Parathyroid adenoma (tissue), 2 donors: ENCODE results near the gene LRRC57.

Experiments
- H2AFZ ChIP-seq: fragments of 300-600 bp; sonication (generic); one replicate; pipeline ENCODE4 v1.7.0; 2017; ENCODE audit warnings: antibody characterized with exemption, mild to moderate bottlenecking
- H3K27ac ChIP-seq: fragments of 300-600 bp; sonication (generic); one replicate; pipeline ENCODE4 v1.7.0; 2017
- H3K27me3 ChIP-seq: fragments of 300-600 bp; sonication (generic); one replicate; pipeline ENCODE4 v1.7.0; 2017; ENCODE audit warnings: low read length; ENCODE audit not compliant: control insufficient read depth, insufficient read depth
- H3K36me3 ChIP-seq: fragments of 300-600 bp; sonication (generic); one replicate; pipeline ENCODE4 v1.7.0; 2017; ENCODE audit warnings: low read length; ENCODE audit not compliant: control insufficient read depth, insufficient read depth
- H3K4me1 ChIP-seq: fragments of 300-600 bp; sonication (generic); one replicate; pipeline ENCODE4 v1.7.0; 2017; ENCODE audit warnings: control low read depth
- H3K4me2 ChIP-seq: fragments of 300-600 bp; sonication (generic); one replicate; pipeline ENCODE4 v1.7.0; 2017; ENCODE audit warnings: low read length
- H3K4me3 ChIP-seq: fragments of 300-600 bp; sonication (generic); one replicate; pipeline ENCODE4 v1.7.0; 2017; ENCODE audit warnings: low read depth, low read length
- H3K79me2 ChIP-seq: fragments of 300-600 bp; sonication (generic); one replicate; pipeline ENCODE4 v1.7.0; 2017; ENCODE audit warnings: control low read depth
- H3K9ac ChIP-seq: fragments of 300-600 bp; sonication (generic); one replicate; pipeline ENCODE4 v1.7.0; 2017; ENCODE audit warnings: mild to moderate bottlenecking
- H3K9me3 ChIP-seq: fragments of 300-600 bp; sonication (generic); one replicate; pipeline ENCODE4 v1.7.0; 2017; ENCODE audit warnings: low read length; ENCODE audit not compliant: control insufficient read depth
- TF ChIP-seq, protein P1 (sequence below): fragments of 300-600 bp; sonication (generic); IDR thresholded peaks from one replicate; pipeline ENCODE4 v1.7.0; 2017; ENCODE audit warnings: antibody characterized with exemption, mild to moderate bottlenecking
- donor health status: primary hyperparathyroidism.

The LRRC57 gene

DNA sequence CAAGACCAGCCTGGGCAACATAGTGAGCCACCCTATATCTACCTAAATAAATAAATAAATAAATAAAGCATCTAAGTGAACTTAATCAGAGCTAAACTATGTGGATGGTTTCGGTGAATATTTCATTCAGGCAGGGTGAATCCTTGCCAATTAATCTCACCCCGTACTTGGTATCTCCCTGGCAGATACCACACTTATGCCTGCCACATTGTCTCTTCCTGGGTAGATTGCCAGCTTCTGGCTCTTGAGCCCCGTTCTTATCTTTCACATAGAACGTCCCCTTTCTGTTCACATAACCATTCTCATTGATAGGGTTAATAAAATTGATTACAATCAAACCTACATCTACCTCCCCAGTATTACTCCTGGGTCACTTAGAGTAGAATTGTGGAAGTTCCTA lies 46.1 kb downstream of the LRRC57 start:
- no peaks in the 10 kb centered on the region for H3K36me3 ChIP-seq
- no peak overlapping the region for H3K4me2 ChIP-seq
- H2AFZ ChIP-seq = no peak overlapping the region
- no peaks in the 10 kb centered on the region for H3K27me3 ChIP-seq
- H3K4me1 ChIP-seq = no peaks in the 10 kb centered on the region
- H3K9me3 ChIP-seq = no peaks in the 10 kb centered on the region
- H3K27ac ChIP-seq = no peak overlapping the region
- H3K9ac ChIP-seq = no peak overlapping the region
- TF ChIP-seq, protein P1, sequence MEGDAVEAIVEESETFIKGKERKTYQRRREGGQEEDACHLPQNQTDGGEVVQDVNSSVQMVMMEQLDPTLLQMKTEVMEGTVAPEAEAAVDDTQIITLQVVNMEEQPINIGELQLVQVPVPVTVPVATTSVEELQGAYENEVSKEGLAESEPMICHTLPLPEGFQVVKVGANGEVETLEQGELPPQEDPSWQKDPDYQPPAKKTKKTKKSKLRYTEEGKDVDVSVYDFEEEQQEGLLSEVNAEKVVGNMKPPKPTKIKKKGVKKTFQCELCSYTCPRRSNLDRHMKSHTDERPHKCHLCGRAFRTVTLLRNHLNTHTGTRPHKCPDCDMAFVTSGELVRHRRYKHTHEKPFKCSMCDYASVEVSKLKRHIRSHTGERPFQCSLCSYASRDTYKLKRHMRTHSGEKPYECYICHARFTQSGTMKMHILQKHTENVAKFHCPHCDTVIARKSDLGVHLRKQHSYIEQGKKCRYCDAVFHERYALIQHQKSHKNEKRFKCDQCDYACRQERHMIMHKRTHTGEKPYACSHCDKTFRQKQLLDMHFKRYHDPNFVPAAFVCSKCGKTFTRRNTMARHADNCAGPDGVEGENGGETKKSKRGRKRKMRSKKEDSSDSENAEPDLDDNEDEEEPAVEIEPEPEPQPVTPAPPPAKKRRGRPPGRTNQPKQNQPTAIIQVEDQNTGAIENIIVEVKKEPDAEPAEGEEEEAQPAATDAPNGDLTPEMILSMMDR = no peak
- H3K79me2 ChIP-seq = peaks cover 4% of the 10 kb centered on the region
- H3K4me3 ChIP-seq = no peak overlapping the region

DNA sequence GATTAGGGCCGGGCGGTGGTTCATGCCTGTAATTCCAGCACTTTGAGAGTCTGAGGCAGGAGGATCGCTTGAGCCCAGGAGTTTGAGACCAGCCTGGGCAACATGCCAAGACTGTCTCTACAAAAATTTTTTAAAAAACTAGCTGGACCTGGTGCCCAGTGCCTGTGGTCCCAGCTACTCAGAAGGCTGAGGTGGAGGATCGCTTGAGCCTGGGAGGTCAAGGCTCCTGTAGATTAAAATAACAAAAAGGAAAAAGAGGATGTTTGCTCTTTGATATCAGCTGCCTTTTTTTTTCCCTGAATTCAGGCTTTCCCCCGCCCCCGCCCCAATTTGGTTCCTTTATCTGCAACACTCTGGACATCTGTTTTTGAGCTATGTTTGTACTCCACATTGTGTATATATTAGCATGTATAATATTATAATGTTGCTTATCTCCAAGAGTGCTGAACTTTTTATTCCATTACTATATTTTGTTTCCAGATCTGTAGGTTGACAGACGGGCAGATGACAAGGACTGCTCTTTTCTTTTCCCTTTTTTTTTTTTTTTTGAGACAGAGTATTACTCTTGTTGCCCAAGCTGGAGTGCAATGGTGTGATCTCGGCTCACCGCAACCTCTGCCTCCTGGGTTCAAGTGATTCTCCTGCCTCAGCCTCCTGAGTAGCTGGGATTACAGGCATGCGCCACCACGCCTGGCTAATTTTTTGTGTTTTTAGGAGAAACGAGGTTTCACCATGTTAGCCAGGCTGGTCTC lies 48.6 kb downstream of the LRRC57 start:
- Histone ChIP-seq H3K4me2 (no peak overlapping the region), H3K36me3 (no peaks in the 10 kb centered on the region), H3K79me2 (peaks cover 2% of the 10 kb centered on the region), H3K27ac (peak overlapping the region; percentile 4), H3K9ac (no peak overlapping the region), H2AFZ (no peak overlapping the region), H3K9me3 (no peaks in the 10 kb centered on the region), H3K4me3 (no peak overlapping the region), H3K4me1 (peaks cover under 1% of the 10 kb centered on the region), H3K27me3 (no peaks in the 10 kb centered on the region)
- TF ChIP-seq, protein P1 = no peak

DNA sequence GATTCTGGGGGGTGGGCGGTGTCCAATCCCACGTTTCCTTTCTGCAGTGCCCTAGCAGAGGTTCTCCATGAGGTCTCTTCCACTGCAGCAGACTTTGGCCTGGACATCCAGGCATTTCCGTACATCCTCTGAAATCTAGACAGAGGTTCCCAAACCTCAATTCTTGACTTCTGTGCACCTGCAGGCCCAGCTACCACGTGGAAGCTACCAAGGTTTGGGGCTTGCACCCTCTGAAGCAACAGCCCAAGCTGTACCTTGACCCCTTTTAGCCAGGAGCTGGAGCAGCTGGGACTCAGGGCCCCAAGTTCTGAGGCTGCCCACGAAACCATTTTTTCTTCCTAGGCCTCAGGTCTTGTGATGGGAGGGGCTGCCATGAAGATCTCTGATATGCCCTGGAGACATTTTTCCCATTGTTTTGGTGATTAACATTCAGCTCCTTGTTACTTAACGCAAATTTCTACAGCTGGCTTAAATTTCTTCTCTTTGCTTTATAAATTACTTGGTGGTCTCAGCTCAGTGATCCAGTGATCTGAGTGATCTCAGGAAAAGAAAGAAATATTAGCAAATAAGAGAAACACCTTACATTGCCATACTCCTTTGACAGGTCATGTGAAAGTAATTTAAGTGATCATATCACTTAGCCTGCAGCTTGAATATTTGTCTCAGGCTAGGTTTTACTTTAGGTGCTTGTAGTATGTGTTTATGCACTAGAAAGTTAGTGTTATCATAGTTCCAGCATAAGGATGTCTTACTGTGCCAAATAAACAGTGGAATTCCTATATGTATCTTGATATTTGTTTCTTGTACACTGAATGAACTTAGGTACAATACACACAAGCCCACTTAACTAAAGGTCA lies 50.2 kb downstream of the LRRC57 start:
- Histone ChIP-seq H3K79me2 (peaks cover 2% of the 10 kb centered on the region), H3K27me3 (no peaks in the 10 kb centered on the region), H3K36me3 (no peaks in the 10 kb centered on the region), H3K9me3 (no peaks in the 10 kb centered on the region), H3K4me2 (no peak overlapping the region), H3K27ac (no peak overlapping the region), H3K4me3 (no peak overlapping the region), H3K4me1 (peaks cover 5% of the 10 kb centered on the region), H2AFZ (no peak overlapping the region), H3K9ac (no peak overlapping the region)
- TF ChIP-seq, protein P1 = no peak

DNA sequence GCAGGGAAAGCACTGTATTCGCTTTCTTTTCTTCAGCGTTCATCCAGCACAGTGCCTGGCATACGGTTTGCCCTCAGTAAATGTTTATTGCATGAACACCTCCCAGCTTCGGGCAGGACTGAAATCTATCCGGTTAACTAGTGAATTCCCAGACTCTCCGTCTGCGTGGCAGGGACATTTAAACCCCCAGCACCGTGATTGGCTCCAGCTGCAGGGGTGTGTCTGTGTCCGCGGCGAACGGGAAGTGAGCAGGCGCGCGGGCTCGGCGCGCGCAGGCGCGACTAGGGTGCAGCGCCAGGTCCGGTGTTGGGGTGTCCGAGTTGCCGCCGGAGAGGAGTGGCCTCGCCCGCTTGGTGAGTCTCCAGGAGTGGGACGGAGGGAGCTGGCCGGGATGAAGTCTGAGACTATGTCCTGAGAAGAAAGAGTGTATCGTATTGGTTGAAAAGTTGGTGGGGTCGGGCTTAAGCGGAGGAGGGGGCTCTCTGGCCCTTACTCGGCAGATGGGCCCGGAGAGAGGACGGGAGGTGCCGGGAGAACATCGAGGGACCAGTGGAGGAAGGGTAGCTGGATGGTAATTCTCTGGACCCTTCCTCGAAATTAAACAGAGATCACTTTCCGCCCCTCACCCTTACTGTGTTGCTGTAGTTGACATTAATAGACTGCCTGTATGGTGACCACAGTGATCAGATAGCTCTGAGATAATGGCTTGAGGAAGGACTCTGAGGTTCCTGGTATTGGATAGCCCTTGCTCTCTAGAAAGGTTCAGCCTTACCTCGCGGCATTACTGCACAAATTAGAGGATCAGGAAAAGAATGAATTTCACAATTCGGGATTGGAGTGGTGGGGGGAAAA lies 53.0 kb downstream of the LRRC57 start, which contains the start of gene SNAP23:
TSS of gene SNAP23 (plus strand) at position 274 of the 852 bp plus-strand sequence. CDS start 16,213 bp downstream, outside the sequence.
- H3K79me2 ChIP-seq = peaks cover 3% of the 10 kb centered on the region
- H3K27me3 ChIP-seq = no peaks in the 10 kb centered on the region
- TF ChIP-seq, protein P1 = no peak
- peaks cover 5% of the 10 kb centered on the region for H3K4me1 ChIP-seq
- H3K4me2 ChIP-seq = peak within 1 kb of the TSS; percentile 85
- no peaks in the 10 kb centered on the region for H3K9me3 ChIP-seq
- H2AFZ ChIP-seq = peak within 1 kb of the TSS; percentile 75
- peak within 1 kb of the TSS; percentile 92 for H3K4me3 ChIP-seq
- H3K27ac ChIP-seq = peak within 1 kb of the TSS; percentile 80
- no peak within 1 kb of the TSS for H3K9ac ChIP-seq
- no peaks in the 10 kb centered on the region for H3K36me3 ChIP-seq
